Measurements from ENCODE around the gene PEX7. TPM values are rescaled to one million over a fixed set of nuclear protein-coding genes. Genes with fewer than 3 reads are reported as not detected.

Gene PEX7
- total and polyA plus RNA-seq, 2 donors (not counting 1 experiment from before 2014, with no cell fraction given), result 10.2 to 18.0 TPM

- no peak for DNase-seq (ENCODE audit: low read depth in 2 of 2)
- Histone ChIP-seq H4K20me1 (ENCODE audit: control insufficient read depth, extremely low read depth, insufficient read depth, low read length) (no peaks in the 10 kb centered on the region), H2AFZ (ENCODE audit: low read length) (no peak overlapping the region), H3K9ac (ENCODE audit: insufficient read depth, low read length) (no peak overlapping the region), H3K9me3 (ENCODE audit: control insufficient read depth, insufficient read depth, low read depth, low read length) (no peaks in the 10 kb centered on the region), H3K79me2 (ENCODE audit: control insufficient read depth, insufficient read depth, low read length) (no peaks in the 10 kb centered on the region), H3K4me3 (replicated peaks in 1 of 4; ENCODE audit: control extremely low read depth in 1 of 4, insufficient read depth in 1 of 4, low read depth in 3 of 4, low read length in 4 of 4) (no peak overlapping the region), H3K27ac (ENCODE audit: insufficient read depth, low read length) (no peak overlapping the region), H3K36me3 (ENCODE audit: control insufficient read depth, insufficient read depth, low read length) (no peaks in the 10 kb centered on the region), H3K4me1 (ENCODE audit: control insufficient read depth, extremely low read depth, insufficient read depth, low read length) (peaks cover 2% of the 10 kb centered on the region), H3K27me3 (ENCODE audit: control insufficient read depth, insufficient read depth, low read length) (peaks cover 22% of the 10 kb centered on the region), H3K4me2 (ENCODE audit: extremely low read depth, insufficient read depth, low read length) (no peak overlapping the region)
- TF ChIP-seq CTCF (conservative IDR thresholded peaks at IDR 0.05 in 1 of 2, IDR thresholded peaks at IDR 0.05 in 1 of 2; ENCODE audit: low read depth in 1 of 2, low read length in 2 of 2) (no peak), EZH2 (IDR thresholded peaks at IDR 0.05; ENCODE audit: low read length, missing control alignments) (no peak)
Observed at GRCh38 chr6:136926383-136926782, 104.0 kb downstream of the PEX7 start.

- DNase-seq (ENCODE audit: low read depth in 2 of 2), result no peak
- Histone ChIP-seq H3K4me3 (replicated peaks in 1 of 4; ENCODE audit: control extremely low read depth in 1 of 4, insufficient read depth in 1 of 4, low read depth in 3 of 4, low read length in 4 of 4) (no peak overlapping the region), H3K79me2 (ENCODE audit: control insufficient read depth, insufficient read depth, low read length) (no peaks in the 10 kb centered on the region), H3K36me3 (ENCODE audit: control insufficient read depth, insufficient read depth, low read length) (no peaks in the 10 kb centered on the region), H3K9me3 (ENCODE audit: control insufficient read depth, insufficient read depth, low read depth, low read length) (no peaks in the 10 kb centered on the region), H3K4me1 (ENCODE audit: control insufficient read depth, extremely low read depth, insufficient read depth, low read length) (no peaks in the 10 kb centered on the region), H3K27ac (ENCODE audit: insufficient read depth, low read length) (no peak overlapping the region), H3K27me3 (ENCODE audit: control insufficient read depth, insufficient read depth, low read length) (peaks cover 18% of the 10 kb centered on the region), H2AFZ (ENCODE audit: low read length) (no peak overlapping the region), H3K4me2 (ENCODE audit: extremely low read depth, insufficient read depth, low read length) (no peak overlapping the region), H4K20me1 (ENCODE audit: control insufficient read depth, extremely low read depth, insufficient read depth, low read length) (no peaks in the 10 kb centered on the region), H3K9ac (ENCODE audit: insufficient read depth, low read length) (no peak overlapping the region)
- TF ChIP-seq EZH2 (IDR thresholded peaks at IDR 0.05; ENCODE audit: low read length, missing control alignments) (no peak), CTCF (conservative IDR thresholded peaks at IDR 0.05 in 1 of 2, IDR thresholded peaks at IDR 0.05 in 1 of 2; ENCODE audit: low read depth in 1 of 2, low read length in 2 of 2) (peak; percentile 17 to 29)
Observed at GRCh38 chr6:136927292-136927691, 104.9 kb downstream of the PEX7 start.

GRCh38 chr6:136930528-136930927 is 108.1 kb downstream of the PEX7 start:
- Histone ChIP-seq H2AFZ (ENCODE audit: low read length) (no peak overlapping the region), H3K4me1 (ENCODE audit: control insufficient read depth, extremely low read depth, insufficient read depth, low read length) (no peaks in the 10 kb centered on the region), H3K27me3 (ENCODE audit: control insufficient read depth, insufficient read depth, low read length) (no peaks in the 10 kb centered on the region), H4K20me1 (ENCODE audit: control insufficient read depth, extremely low read depth, insufficient read depth, low read length) (no peaks in the 10 kb centered on the region), H3K4me2 (ENCODE audit: extremely low read depth, insufficient read depth, low read length) (no peak overlapping the region), H3K4me3 (replicated peaks in 1 of 4; ENCODE audit: control extremely low read depth in 1 of 4, insufficient read depth in 1 of 4, low read depth in 3 of 4, low read length in 4 of 4) (no peak overlapping the region), H3K79me2 (ENCODE audit: control insufficient read depth, insufficient read depth, low read length) (no peaks in the 10 kb centered on the region), H3K36me3 (ENCODE audit: control insufficient read depth, insufficient read depth, low read length) (no peaks in the 10 kb centered on the region), H3K27ac (ENCODE audit: insufficient read depth, low read length) (no peak overlapping the region), H3K9ac (ENCODE audit: insufficient read depth, low read length) (no peak overlapping the region), H3K9me3 (ENCODE audit: control insufficient read depth, insufficient read depth, low read depth, low read length) (no peaks in the 10 kb centered on the region)
- TF ChIP-seq CTCF (conservative IDR thresholded peaks at IDR 0.05 in 1 of 2, IDR thresholded peaks at IDR 0.05 in 1 of 2; ENCODE audit: low read depth in 1 of 2, low read length in 2 of 2) (no peak), EZH2 (IDR thresholded peaks at IDR 0.05; ENCODE audit: low read length, missing control alignments) (no peak)
- DNase-seq (ENCODE audit: low read depth in 2 of 2), result peak in 1 of 2 donors; percentile 3

Measured in fibroblast of lung (primary cell).